GM18870 (cell line): ENCODE measurements around the gene NECAB2.

Experiments
- ATAC-seq: cut with Tn5 transposase; IDR thresholded peaks from one replicate; pipeline ENCODE4 v1.9.1; 2021; ENCODE audit warnings: moderate library complexity; ENCODE audit not compliant: unreplicated experiment

NECAB2 gene

DNA sequence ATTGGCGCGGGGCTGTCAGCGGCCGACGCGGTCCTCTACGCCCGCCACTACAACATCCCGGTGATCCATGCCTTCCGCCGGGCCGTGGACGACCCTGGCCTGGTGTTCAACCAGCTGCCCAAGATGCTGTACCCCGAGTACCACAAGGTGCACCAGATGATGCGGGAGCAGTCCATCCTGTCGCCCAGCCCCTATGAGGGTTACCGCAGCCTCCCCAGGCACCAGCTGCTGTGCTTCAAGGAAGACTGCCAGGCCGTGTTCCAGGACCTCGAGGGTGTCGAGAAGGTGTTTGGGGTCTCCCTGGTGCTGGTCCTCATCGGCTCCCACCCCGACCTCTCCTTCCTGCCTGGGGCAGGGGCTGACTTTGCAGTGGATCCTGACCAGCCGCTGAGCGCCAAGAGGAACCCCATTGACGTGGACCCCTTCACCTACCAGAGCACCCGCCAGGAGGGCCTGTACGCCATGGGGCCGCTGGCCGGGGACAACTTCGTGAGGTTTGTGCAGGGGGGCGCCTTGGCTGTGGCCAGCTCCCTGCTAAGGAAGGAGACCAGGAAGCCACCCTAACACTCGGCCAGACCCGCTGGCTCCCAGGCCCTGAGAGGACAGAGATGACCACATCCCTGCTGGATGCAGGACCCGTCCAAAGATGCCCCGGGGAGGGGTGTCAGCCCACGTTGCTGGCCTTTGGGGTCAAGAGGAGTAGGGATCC, 2.4 kb upstream of the NECAB2 start:
- ATAC-seq: no peak

GRCh38 chr16:83966153-83966696, 1.8 kb upstream of the NECAB2 start:
- no peak for ATAC-seq

GRCh38 chr16:83967091-83967490, 953 bp upstream of the NECAB2 start:
- ATAC-seq: no peak

DNA sequence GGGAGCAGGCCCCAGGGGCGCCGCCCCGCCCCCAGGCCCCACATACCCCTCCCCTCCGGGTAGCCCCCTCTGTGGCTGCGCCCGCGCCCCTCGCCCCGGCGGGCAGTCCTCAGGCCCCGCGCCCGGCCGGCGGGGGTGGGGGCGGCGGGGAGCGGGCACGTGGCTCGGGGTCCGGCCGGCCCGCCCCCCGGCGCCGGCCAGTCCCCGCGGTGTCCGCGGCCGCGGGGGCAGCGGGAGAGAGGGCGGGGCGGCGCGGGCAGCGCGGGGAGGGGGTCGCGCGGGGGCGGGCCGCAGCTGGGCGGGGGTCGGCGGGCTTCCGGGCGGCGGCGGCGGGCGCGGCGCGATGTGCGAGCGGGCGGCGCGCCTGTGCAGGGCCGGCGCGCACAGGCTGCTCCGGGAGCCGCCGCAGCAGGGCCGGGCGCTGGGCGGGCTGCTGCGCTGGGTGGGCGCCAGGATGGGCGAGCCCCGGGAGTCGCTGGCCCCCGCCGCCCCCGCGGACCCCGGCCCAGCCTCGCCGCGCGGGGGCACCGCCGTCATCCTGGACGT, 335 bp downstream of the NECAB2 start:
- no peak for ATAC-seq

GRCh38 chr16:83968891-83969649, 1.0 kb downstream of the NECAB2 start:
- ATAC-seq: no peak

- ATAC-seq: no peak
These were observed 1.9 kb downstream of the NECAB2 start for GRCh38 chr16:83969771-83970429.

- ATAC-seq: no peak
These were observed 2.4 kb downstream of the NECAB2 start for GRCh38 chr16:83970430-83970815.

DNA sequence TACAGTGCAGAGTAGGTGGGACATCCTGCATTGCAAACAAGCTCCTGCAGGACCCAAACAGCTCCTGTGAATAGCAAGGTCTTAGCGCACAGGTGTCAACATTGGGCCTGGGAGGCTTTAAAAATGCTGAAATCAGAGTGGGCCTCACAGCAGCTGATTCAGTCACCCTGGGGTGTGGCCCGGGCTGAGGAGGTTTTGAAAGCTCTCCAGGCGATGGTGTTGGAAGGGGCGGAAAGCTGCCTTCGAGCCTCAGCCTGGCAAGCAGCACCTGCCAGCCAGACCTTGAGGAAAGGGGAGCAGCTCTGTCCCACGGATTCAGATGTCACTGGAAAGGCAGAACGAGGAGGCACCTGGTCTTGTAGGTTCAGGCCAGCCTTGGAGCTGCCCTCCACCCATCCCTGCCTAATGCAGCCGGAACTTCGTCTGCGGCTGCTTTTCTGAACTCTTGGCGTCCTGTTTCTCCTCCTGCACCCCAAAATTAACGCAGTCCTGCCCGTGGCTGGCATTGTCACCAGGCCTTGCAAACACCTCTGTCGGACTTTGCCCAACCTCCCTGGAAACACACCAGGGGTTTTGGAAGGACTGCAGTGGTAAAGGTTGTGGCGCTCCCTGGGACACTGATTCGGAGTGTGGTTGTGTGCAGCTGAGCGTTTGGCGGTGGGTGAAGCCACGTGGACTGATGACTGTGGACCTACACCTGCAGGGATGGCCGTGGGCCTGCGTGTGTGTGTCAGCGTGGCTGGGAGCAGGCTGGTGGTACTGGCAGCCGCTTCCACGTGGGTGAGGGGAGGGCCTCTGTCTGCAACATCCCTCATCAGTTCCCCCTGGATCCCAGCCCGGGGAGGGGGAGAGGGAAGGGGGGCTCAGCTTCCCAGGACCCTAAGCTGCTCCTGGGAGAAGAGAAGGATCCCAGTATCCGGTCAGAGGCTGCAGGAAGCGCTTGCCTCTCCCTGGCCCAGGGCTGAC, 3.4 kb downstream of the NECAB2 start:
- ATAC-seq: no peak

GRCh38 chr16:83972256-83973008, 4.4 kb downstream of the NECAB2 start:
- ATAC-seq: no peak

DNA sequence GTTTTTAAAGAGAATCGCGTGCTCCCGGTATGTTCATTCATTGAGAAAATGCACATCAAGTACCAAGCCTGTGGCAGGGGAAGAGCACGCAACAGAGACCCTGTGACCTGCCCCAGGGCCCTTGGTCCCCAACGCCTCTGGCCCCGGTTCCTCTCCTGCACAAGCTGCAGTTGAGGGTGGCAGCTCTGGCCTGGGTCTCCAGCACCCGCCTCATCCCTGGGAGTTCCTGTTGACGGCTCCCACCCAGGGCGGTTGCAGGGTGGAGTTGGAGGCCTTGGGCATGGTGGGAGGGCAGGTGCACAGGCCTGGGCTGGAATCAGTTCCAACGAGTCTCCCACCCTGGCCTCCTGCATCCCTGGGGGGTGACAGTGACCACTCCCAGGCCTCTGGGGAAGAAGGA, 5.0 kb downstream of the NECAB2 start:
- ATAC-seq: no peak

DNA sequence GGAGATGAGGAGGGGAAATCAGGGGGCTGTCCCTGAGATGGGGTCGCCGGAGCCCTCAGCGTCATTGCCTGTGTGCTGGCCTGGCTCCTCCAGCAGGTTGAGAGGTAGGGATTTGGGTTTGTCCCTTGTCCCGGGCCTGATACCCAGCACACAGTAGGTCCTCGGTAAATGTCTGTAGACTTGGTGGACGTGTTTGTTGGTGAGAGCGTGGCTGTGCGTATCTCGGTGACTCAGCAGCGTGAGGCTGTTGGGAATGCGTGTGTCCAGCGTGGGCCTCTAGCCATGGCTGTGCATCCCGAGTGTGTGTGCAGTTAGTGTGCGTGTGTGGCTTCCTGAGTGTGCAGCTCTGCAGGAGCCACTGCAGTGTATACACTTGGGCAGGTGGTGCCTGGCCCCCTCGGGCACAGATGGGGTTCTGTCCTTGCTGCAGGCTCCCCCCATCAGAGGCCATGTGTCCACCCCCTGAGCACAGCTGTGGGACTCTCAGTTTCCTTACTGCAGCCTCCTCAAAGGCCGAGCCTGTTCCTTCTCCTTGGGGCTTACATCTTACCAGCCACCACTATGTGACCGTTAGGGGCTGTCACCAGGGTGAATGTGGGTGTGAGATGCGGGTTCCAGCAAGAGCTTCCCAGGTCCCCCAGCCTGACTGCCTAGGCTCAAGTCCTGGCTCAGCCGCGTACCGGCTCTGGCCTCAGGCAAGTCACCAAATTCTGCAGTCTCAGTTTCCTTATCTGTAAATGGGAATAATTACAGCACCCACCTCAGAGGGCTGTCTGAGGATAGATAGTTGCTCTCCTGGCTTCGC, 5.7 kb downstream of the NECAB2 start:
- no peak for ATAC-seq

- ATAC-seq: no peak
These were observed 6.4 kb downstream of the NECAB2 start for GRCh38 chr16:83974475-83974874.

- ATAC-seq: no peak
These were observed 7.7 kb downstream of the NECAB2 start for GRCh38 chr16:83975590-83976260.

- no peak for ATAC-seq
These were observed 9.2 kb downstream of the NECAB2 start for GRCh38 chr16:83977056-83977815.

- no peak for ATAC-seq
These were observed 10.4 kb downstream of the NECAB2 start for GRCh38 chr16:83978401-83978904.

DNA sequence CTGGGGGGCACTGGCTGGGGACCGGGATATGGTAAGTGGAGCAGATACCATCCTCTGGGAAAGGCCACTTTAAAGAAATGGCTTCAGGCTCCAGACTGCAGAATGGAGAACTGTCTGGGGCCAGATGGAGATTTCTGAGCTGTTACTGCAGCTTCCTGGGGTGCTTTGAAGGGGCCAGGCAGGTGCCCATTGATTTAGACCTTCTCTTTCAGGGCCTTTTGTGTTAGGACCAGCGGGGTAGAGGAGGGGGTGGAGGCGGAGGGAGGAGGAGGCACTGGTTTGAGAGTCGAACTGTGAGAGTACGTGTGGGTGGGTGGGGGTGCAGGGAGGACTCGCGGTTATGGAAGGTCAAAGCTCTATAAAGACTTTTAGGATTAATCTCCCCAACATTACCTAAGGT, 11.4 kb downstream of the NECAB2 start:
- ATAC-seq: no peak

GRCh38 chr16:83980794-83981193, 12.8 kb downstream of the NECAB2 start:
- ATAC-seq: no peak
